Gastrocnemius medialis (tissue), 4 donors: ENCODE results near the gene DBP. TPM values are rescaled to one million over a fixed set of nuclear protein-coding genes. Genes with fewer than 3 reads are reported as not detected.
"Not testable (repeated sequence)": the region's sequence is repeated elsewhere in the genome, so short reads cannot be mapped to it uniquely, and the experiment has no call there.

ENCODE experiments used
- ATAC-seq, 2 donors: fragments of 150-250 bp; one replicate each; pipeline ENCODE4 v1.9.1; 2016
- DNase-seq, 2 donors: peaks; one replicate each; pipeline ENCODE4 v3.0.0-alpha.2; 2019
- H3K27ac ChIP-seq, 4 donors: fragments of 200-600 bp; sonication (generic); 1 replicate in 1 of 4; 2 replicates in 3 of 4; pipeline ENCODE4 v1.5.1; 2016 to 2018; ENCODE audit warnings: mild to moderate bottlenecking in 2 of 4, moderate library complexity in 1 of 4
- H3K27me3 ChIP-seq, 3 donors: fragments of 200-600 bp; sonication (generic) in 2 of 3; 1 replicate in 1 of 3; 2 replicates in 2 of 3; pipeline versions ENCODE4 v1.5.1 to v1.6.0; 2016 to 2019; ENCODE audit warnings: mild to moderate bottlenecking in 1 of 3, moderate library complexity in 1 of 3
- H3K36me3 ChIP-seq, 2 donors: fragments of 200-600 bp; sonication (generic) in 1 of 2; one replicate each; pipeline ENCODE4 v1.5.1; 2017 to 2018
- H3K4me1 ChIP-seq, 2 donors: fragments of 200-600 bp; sonication (generic) in 1 of 2; one replicate each; pipeline ENCODE4 v1.5.1; 2016 to 2017; ENCODE audit warnings: mild to moderate bottlenecking in 2 of 2
- H3K4me3 ChIP-seq, 4 donors: fragments of 200-600 bp; sonication (generic) in 3 of 4; 1 replicate in 1 of 4; 2 replicates in 3 of 4; pipeline ENCODE4 v1.5.1; 2016 to 2019; ENCODE audit warnings: mild to moderate bottlenecking in 2 of 4
- H3K9me3 ChIP-seq, 3 donors: fragments of 200-600 bp; sonication (generic) in 2 of 3; 1 replicate in 1 of 3; 2 replicates in 2 of 3; pipeline ENCODE4 v1.5.1; 2016 to 2019
- CTCF ChIP-seq, 5 experiments: fragments of 450-650 bp in 3 of 5; fragments of 200-600 bp in 2 of 5; sonication (generic) in 2 of 5; IDR thresholded peaks in 4 of 5; conservative IDR thresholded peaks in 1 of 5; 1 replicate in 4 of 5; 2 replicates in 1 of 5; pipeline ENCODE4 v1.5.1; 2016 to 2019; ENCODE audit warnings: antibody characterized with exemption in 5 of 5, mild to moderate bottlenecking in 3 of 5, moderate library complexity in 3 of 5
- POLR2A ChIP-seq, 2 donors: fragments of 450-650 bp; IDR thresholded peaks; one replicate each; pipeline ENCODE4 v1.6.1; 2017; ENCODE audit warnings: antibody characterized with exemption in 2 of 2, mild to moderate bottlenecking in 2 of 2, moderate library complexity in 2 of 2
- in situ Hi-C, 4 donors: fragments of 200-750 bp; cut with MboI; loops; one replicate each; pipeline versions ENCODE4 v1.15.0 to v1.8.0; 2017; ENCODE audit warnings: low sequenced_read_pairs in 4 of 4
- intact Hi-C: fragments of 100-400 bp; cut with DNase I; formaldehyde crosslinking; loops from one replicate; pipeline ENCODE4 v1.15.1; 2023; ENCODE audit warnings: low total_unique reads
- total RNA-seq, 4 donors: library from RNA; depleted of rRNA; stranded (reverse); fragments of >200 nt; gene quantifications; one replicate each; pipeline versions ENCODE4 v1.1.0 to v1.2.3, GENCODE V29; 2016

The DBP gene
- total RNA-seq, 4 donors from 2014 or later: 1.7 to 12.9 (median 4.4) TPM

DNA sequence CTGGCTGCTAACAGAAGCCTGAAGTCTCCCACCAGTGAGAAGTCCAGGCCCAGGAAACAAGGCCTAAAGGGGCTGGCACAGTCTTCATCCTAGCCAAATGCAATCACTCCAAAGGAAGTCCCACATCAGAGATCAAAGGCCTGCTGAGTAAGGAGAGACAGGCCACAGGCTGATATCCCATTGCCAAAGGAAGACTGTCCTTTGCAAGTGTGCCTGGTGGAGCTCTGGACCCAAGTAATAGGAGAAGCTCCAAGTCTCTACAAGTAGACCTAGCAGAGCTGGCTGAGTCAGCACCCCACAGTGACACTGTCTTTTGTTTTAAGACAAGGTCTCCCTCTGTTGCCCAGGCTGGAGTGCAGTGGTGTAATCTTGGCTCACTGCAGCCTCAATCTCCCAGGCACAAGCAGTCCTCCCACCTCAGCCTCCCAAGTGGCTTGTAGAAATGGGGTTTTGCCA, 4.5 kb downstream of the DBP start:
- no peak for TF ChIP-seq POLR2A (IDR thresholded peaks at IDR 0.05)
- no peak for TF ChIP-seq CTCF (IDR thresholded peaks at IDR 0.05 in 4 of 5, conservative IDR thresholded peaks at IDR 0.05 in 1 of 5)
- Histone ChIP-seq H3K9me3 (no peaks in the 10 kb centered on the region), H3K27ac (peak overlapping the region; percentile 97 to 100 (median 100)), H3K4me3 (no peak overlapping the region), H3K4me1 (peaks cover 57 to 69% of the 10 kb centered on the region in 2 donors), H3K36me3 (no peaks in the 10 kb centered on the region), H3K27me3 (no peaks in the 10 kb centered on the region)
- intact Hi-C loops: loop anchor here (10.0 kb wide), 1 partner anchor 1242 kb away; the partner anchor contains the start of genes AKT1S1 and TBC1D17
- in situ Hi-C loops: loop anchor here in 1 of 4 donors (25.0 kb wide), 1 partner anchor 105 kb away; the partner anchor contains the start of genes IZUMO1 and RASIP1
- peak in 1 of 2 donors; percentile 8 for ATAC-seq
- DNase-seq: peak in 1 of 2 donors; percentile 86

- H3K36me3 ChIP-seq, H3K4me3 ChIP-seq, H3K9me3 ChIP-seq, H3K27me3 ChIP-seq, ATAC-seq: not testable (repeated sequence)
- DNase-seq: peak in 1 of 2 donors; percentile 52
- peak overlapping the region; percentile 97 to 100 (median 100) for H3K27ac ChIP-seq
- intact Hi-C loops: loop anchor here (10.0 kb wide), 1 partner anchor 1243 kb away; the partner anchor contains the start of genes AKT1S1 and TBC1D17
- in situ Hi-C loops: loop anchor here in 1 of 4 donors (25.0 kb wide), 1 partner anchor 105 kb away; the partner anchor contains the start of genes IZUMO1 and RASIP1
- H3K4me1 ChIP-seq: peaks cover 57 to 69% of the 10 kb centered on the region in 2 donors
Observed at GRCh38 chr19:48632286-48632685, 4.9 kb downstream of the DBP start.

- intact Hi-C loops (loop anchor here (10.0 kb wide), 1 partner anchor 1244 kb away; the partner anchor contains the start of genes AKT1S1 and TBC1D17), in situ Hi-C loops (loop anchor here in 1 of 4 donors (25.0 kb wide), 1 partner anchor 106 kb away; the partner anchor contains the start of genes IZUMO1 and RASIP1)
- Histone ChIP-seq H3K36me3 (no peaks in the 10 kb centered on the region), H3K4me1 (peaks cover 49 to 60% of the 10 kb centered on the region in 2 donors), H3K4me3 (peak overlapping the region in 1 of 4 donors; percentile 40), H3K27ac (peak overlapping the region; percentile 97 to 100 (median 100)), H3K9me3 (no peaks in the 10 kb centered on the region), H3K27me3 (no peaks in the 10 kb centered on the region)
- DNase-seq: no peak
- TF ChIP-seq POLR2A (IDR thresholded peaks at IDR 0.05) (no peak), CTCF (IDR thresholded peaks at IDR 0.05 in 4 of 5, conservative IDR thresholded peaks at IDR 0.05 in 1 of 5) (no peak)
- ATAC-seq: no peak
Observed at GRCh38 chr19:48631225-48631624, 6.0 kb downstream of the DBP start.

GRCh38 chr19:48630296-48631063, 6.7 kb downstream of the DBP start:
- Histone ChIP-seq H3K36me3 (peaks cover 0 to 4% of the 10 kb centered on the region in 2 donors), H3K9me3 (no peaks in the 10 kb centered on the region), H3K4me3 (peak overlapping the region in 2 of 4 donors; percentile 9 to 40), H3K27ac (peak overlapping the region; percentile 97 to 100 (median 100)), H3K27me3 (no peaks in the 10 kb centered on the region), H3K4me1 (peaks cover 51 to 55% of the 10 kb centered on the region in 2 donors)
- intact Hi-C loops (loop anchor here (10.0 kb wide), 1 partner anchor 1244 kb away; the partner anchor contains the start of genes AKT1S1 and TBC1D17), in situ Hi-C loops (loop anchor here in 1 of 4 donors (25.0 kb wide), 1 partner anchor 107 kb away; the partner anchor contains the start of genes IZUMO1 and RASIP1)
- peak; percentile 64 to 75 for DNase-seq
- TF ChIP-seq CTCF (IDR thresholded peaks at IDR 0.05 in 4 of 5, conservative IDR thresholded peaks at IDR 0.05 in 1 of 5) (peak in 3 of 5 experiments; percentile 13 to 37 (median 15)), POLR2A (IDR thresholded peaks at IDR 0.05) (no peak)
- no peak for ATAC-seq
